ENCODE measurements around the gene EIPR1. TPM values are rescaled to one million over a fixed set of nuclear protein-coding genes. Genes with fewer than 3 reads are reported as not detected.

EIPR1 gene
- total RNA-seq, 1 experiment from 2014 or later, result 40.4 TPM

DNA sequence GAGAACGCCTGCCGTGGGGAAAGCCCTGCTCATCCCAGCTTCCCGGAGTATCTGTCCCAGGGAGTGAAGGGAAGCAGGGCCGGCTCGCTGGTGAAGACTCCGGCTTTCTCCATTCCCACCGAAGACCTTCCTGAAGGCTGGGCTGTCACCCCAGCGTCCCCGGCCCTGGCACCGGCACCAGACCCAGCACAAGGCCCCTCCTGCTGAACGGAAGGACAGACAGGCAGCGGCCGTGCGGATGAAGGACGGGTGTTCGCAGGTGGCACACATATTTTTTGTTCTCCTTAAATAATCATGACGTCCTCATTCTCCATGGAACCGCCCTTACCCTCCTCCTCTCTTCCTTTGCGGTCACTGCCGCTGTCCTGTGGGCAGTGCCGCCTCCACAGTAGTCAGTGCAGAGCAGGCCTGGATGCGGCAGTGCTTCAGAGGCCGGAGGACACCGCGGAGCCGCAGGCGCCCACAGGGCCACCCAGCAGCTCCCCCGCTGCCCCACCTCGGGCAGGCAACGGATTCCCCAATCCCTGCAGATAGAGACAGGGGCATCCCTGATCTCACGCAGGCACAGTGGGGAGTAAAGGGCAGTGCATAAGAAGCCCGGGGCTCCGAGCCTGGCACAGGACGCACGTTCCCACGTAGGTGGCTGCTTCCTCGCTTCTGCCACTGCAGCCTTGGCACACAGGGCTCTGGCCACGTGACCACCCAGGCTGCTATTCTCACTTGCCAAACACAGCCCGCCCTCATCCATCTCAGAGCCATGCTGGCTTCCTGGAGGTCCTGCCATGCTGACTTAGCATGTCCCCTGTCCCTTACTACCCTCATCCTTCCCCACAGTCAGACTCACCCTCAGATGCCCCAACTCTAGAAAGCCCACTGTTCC is 229.7 kb downstream of the EIPR1 start:
- H4K20me1 ChIP-seq (ENCODE audit: insufficient read depth), result no peaks in the 10 kb centered on the region
- H3K27ac ChIP-seq, result no peak overlapping the region
- H3K9me3 ChIP-seq (ENCODE audit: insufficient read depth, low read depth), result no peaks in the 10 kb centered on the region
- no TSS peak for BruUV-seq (replicated peaks)
- no peak overlapping the region for H3K4me3 ChIP-seq
- no peaks in the 10 kb centered on the region for H3K4me1 ChIP-seq (replicated peaks; ENCODE audit: insufficient read depth)
- no peaks in the 10 kb centered on the region for H3K27me3 ChIP-seq (ENCODE audit: insufficient read depth, low read depth)
- no peaks in the 10 kb centered on the region for H3K36me3 ChIP-seq (ENCODE audit: low read depth)
- no peak overlapping the region for H3K4me2 ChIP-seq
- no peak overlapping the region for H2AFZ ChIP-seq
- H3K79me2 ChIP-seq (ENCODE audit: low read depth), result no peaks in the 10 kb centered on the region
- ChIA-PET POLR2A (ENCODE audit: unreplicated experiment) (no interaction called here), CTCF (no interaction called here)
- intact Hi-C loops (cut with micrococcal nuclease; ENCODE audit: unreplicated experiment), result no loop called here
- no peaks in the 10 kb centered on the region for H3F3A ChIP-seq (ENCODE audit: insufficient read depth, low read depth)
- DNase-seq, result no peak
- TF ChIP-seq, protein P1, sequence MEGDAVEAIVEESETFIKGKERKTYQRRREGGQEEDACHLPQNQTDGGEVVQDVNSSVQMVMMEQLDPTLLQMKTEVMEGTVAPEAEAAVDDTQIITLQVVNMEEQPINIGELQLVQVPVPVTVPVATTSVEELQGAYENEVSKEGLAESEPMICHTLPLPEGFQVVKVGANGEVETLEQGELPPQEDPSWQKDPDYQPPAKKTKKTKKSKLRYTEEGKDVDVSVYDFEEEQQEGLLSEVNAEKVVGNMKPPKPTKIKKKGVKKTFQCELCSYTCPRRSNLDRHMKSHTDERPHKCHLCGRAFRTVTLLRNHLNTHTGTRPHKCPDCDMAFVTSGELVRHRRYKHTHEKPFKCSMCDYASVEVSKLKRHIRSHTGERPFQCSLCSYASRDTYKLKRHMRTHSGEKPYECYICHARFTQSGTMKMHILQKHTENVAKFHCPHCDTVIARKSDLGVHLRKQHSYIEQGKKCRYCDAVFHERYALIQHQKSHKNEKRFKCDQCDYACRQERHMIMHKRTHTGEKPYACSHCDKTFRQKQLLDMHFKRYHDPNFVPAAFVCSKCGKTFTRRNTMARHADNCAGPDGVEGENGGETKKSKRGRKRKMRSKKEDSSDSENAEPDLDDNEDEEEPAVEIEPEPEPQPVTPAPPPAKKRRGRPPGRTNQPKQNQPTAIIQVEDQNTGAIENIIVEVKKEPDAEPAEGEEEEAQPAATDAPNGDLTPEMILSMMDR (conservative IDR thresholded peaks at IDR 0.05), result no peak
- TF ChIP-seq EZH2 (IDR thresholded peaks at IDR 0.05; ENCODE audit: low read depth), result no peak
- H3K9me2 ChIP-seq (ENCODE audit: insufficient read depth), result no peaks in the 10 kb centered on the region

DNA sequence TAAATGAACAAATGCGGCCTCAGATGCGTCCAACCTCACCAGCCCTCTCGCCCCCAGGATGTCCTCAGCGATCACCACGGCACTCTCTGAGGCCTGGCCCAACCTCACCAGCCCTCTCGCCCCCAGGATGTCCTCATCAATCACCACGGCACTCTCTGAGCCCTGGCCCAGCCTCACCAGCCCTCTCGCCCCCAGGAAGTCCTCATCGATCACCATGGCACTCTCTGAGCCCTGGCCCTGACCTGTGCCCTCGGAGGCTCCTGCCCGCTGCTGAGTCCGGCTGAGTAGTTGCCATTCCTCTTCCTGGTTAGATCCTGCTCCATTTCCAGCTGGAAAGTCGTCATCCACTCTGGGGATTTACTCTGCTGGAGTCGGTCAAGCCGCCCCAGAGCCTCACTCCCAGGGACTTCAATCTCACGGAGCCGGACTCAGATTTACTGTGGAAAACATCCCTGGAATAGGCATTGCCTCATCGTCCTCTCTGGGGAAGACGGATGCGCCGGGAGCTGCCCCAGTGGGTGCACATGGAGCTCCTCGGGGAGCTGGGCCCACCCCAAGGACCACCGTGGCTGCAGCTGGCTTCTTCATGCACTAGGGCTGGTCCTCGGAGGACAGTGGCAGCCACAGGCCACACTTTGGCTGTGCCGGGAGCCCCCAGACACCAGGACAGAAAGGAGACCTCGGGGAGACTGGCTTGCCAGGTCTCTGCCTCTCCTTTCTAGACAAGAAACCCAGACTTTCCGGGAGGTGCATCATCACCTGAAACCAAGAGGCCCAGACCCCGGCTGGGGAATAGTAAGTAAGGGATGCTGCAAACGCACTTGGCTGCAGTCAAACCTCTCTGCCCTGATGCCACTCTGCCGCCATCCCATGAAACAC is 230.6 kb downstream of the EIPR1 start:
- Histone ChIP-seq H3K27ac (no peak overlapping the region), H3K4me2 (no peak overlapping the region), H3K27me3 (ENCODE audit: insufficient read depth, low read depth) (no peaks in the 10 kb centered on the region), H3K4me1 (replicated peaks; ENCODE audit: insufficient read depth) (no peaks in the 10 kb centered on the region), H3K4me3 (no peak overlapping the region), H3K36me3 (ENCODE audit: low read depth) (no peaks in the 10 kb centered on the region), H3F3A (ENCODE audit: insufficient read depth, low read depth) (no peaks in the 10 kb centered on the region), H3K9me2 (ENCODE audit: insufficient read depth) (no peaks in the 10 kb centered on the region), H3K79me2 (ENCODE audit: low read depth) (no peaks in the 10 kb centered on the region), H3K9me3 (ENCODE audit: insufficient read depth, low read depth) (no peaks in the 10 kb centered on the region), H4K20me1 (ENCODE audit: insufficient read depth) (no peaks in the 10 kb centered on the region), H2AFZ (no peak overlapping the region)
- intact Hi-C loops (cut with micrococcal nuclease; ENCODE audit: unreplicated experiment), result no loop called here
- TF ChIP-seq EZH2 (IDR thresholded peaks at IDR 0.05; ENCODE audit: low read depth), result no peak
- TF ChIP-seq, protein P1 (conservative IDR thresholded peaks at IDR 0.05), result no peak
- POLR2A ChIA-PET (ENCODE audit: unreplicated experiment), result no interaction called here
- no peak for DNase-seq
- no TSS peak for BruUV-seq (replicated peaks)
- CTCF ChIA-PET, result no interaction called here

DNA sequence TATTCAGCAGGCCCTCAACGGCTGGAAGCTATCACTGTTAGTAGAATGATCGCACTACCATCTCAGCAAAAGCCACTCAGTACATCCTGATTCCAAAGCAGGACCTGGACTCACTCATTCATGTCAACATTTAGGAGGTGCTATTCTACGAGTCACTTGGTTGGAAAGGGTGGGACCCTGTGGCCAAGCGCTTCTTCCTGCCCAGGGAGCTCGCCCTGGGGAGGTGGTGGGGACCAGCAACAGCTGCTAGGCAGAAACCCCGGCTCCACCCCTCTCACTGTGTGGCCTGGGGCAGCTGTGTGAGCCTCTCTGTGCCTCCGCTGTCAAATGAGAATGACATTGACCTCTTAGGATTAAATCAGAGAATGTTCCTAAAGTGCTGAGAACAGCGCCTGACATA is 231.4 kb downstream of the EIPR1 start:
- Histone ChIP-seq H3K36me3 (ENCODE audit: low read depth) (no peaks in the 10 kb centered on the region), H3F3A (ENCODE audit: insufficient read depth, low read depth) (no peaks in the 10 kb centered on the region), H3K4me1 (replicated peaks; ENCODE audit: insufficient read depth) (no peaks in the 10 kb centered on the region), H3K27me3 (ENCODE audit: insufficient read depth, low read depth) (no peaks in the 10 kb centered on the region), H4K20me1 (ENCODE audit: insufficient read depth) (no peaks in the 10 kb centered on the region), H3K4me3 (no peak overlapping the region), H2AFZ (no peak overlapping the region), H3K79me2 (ENCODE audit: low read depth) (no peaks in the 10 kb centered on the region), H3K9me2 (ENCODE audit: insufficient read depth) (no peaks in the 10 kb centered on the region), H3K27ac (no peak overlapping the region), H3K4me2 (no peak overlapping the region), H3K9me3 (ENCODE audit: insufficient read depth, low read depth) (no peaks in the 10 kb centered on the region)
- TF ChIP-seq, protein P1 (conservative IDR thresholded peaks at IDR 0.05), result no peak
- TF ChIP-seq EZH2 (IDR thresholded peaks at IDR 0.05; ENCODE audit: low read depth), result no peak
- ChIA-PET CTCF (no interaction called here), POLR2A (ENCODE audit: unreplicated experiment) (no interaction called here)
- intact Hi-C loops (cut with micrococcal nuclease; ENCODE audit: unreplicated experiment), result no loop called here
- no peak for DNase-seq
- no TSS peak for BruUV-seq (replicated peaks)
